OCI-LY1 (cell line): ENCODE measurements around the gene MIB2.

Experiments used
- H2AFZ ChIP-seq: fragments of 200-600 bp; sonication (generic), shearing (Covaris generic); 2 replicates; pipeline ENCODE4 v1.6.0; 2014; ENCODE audit warnings: antibody characterized with exemption, mild to moderate bottlenecking, low read length
- H3F3A ChIP-seq: fragments of 200-600 bp; sonication (generic), shearing (Covaris generic); 2 replicates; pipeline ENCODE4 v1.6.0; 2014; ENCODE audit warnings: mild to moderate bottlenecking, antibody characterized with exemption, low read length, moderate library complexity; ENCODE audit not compliant: insufficient read depth
- H3K27ac ChIP-seq: fragments of 200-600 bp; sonication (generic); 2 replicates; pipeline ENCODE4 v1.5.1; 2014; ENCODE audit warnings: low read length, mixed run types, mild to moderate bottlenecking, low read depth; ENCODE audit not compliant: poor library complexity, severe bottlenecking
- H3K27me3 ChIP-seq: fragments of 200-600 bp; sonication (generic); 2 replicates; pipeline ENCODE4 v1.6.0; 2014; ENCODE audit warnings: antibody characterized with exemption, mild to moderate bottlenecking, low read length, moderate library complexity; ENCODE audit not compliant: insufficient read depth
- H3K36me3 ChIP-seq: fragments of 200-600 bp; sonication (generic); 2 replicates; pipeline ENCODE4 v1.6.1; 2014; ENCODE audit warnings: mild to moderate bottlenecking, antibody characterized with exemption, low read length, moderate library complexity, mixed read lengths; ENCODE audit not compliant: insufficient read depth
- H3K4me1 ChIP-seq: fragments of 200-600 bp; sonication (generic); 2 replicates; pipeline ENCODE4 v1.5.1; 2014; ENCODE audit warnings: mild to moderate bottlenecking, low read length, moderate library complexity; ENCODE audit not compliant: insufficient read depth, severe bottlenecking
- H3K4me2 ChIP-seq: fragments of 200-600 bp; sonication (generic), shearing (Covaris generic); 2 replicates; pipeline ENCODE4 v1.6.1; 2014; ENCODE audit warnings: low read length
- H3K4me3 ChIP-seq: fragments of 200-600 bp; sonication (generic); 2 replicates; pipeline ENCODE4 v1.5.1; 2014; ENCODE audit warnings: low read length, low read depth, mild to moderate bottlenecking, mixed read lengths; ENCODE audit not compliant: poor library complexity, severe bottlenecking
- H3K79me2 ChIP-seq: fragments of 200-600 bp; shearing (Covaris generic); 2 replicates; pipeline ENCODE4 v1.6.1; 2016; ENCODE audit warnings: mixed run types, low read length, mixed read lengths; ENCODE audit not compliant: insufficient read depth
- H3K9ac ChIP-seq: fragments of 200-600 bp; sonication (generic), shearing (Covaris generic); 2 replicates; pipeline ENCODE4 v1.6.1; 2014; ENCODE audit warnings: mild to moderate bottlenecking, low read length, mixed read lengths
- H3K9me2 ChIP-seq: fragments of 200-600 bp; sonication (generic), shearing (Covaris generic); 2 replicates; pipeline ENCODE4 v1.6.1; 2014; ENCODE audit warnings: low read depth, mild to moderate bottlenecking, low read length, mixed read lengths
- H3K9me3 ChIP-seq: fragments of 200-600 bp; shearing (Covaris generic); 2 replicates; pipeline ENCODE4 v1.6.1; 2014; ENCODE audit warnings: low read length, mixed read lengths
- H4K20me1 ChIP-seq: fragments of 200-600 bp; sonication (generic), shearing (Covaris generic); 2 replicates; pipeline ENCODE4 v1.6.0; 2016; ENCODE audit warnings: mild to moderate bottlenecking, low read length; ENCODE audit not compliant: insufficient read depth
- EZH2 ChIP-seq: fragments of 200-600 bp; sonication (generic), shearing (Covaris generic); IDR thresholded peaks from 2 replicates; pipeline ENCODE4 v1.8.0; 2017; ENCODE audit warnings: borderline replicate concordance, mixed run types, mild to moderate bottlenecking, antibody characterized with exemption, low read length, moderate library complexity, mixed read lengths
- TF ChIP-seq, protein P1 (sequence below): fragments of 200-600 bp; sonication (generic), shearing (Covaris generic); IDR thresholded peaks from 2 replicates; pipeline ENCODE4 v1.5.1; 2017; ENCODE audit warnings: mild to moderate bottlenecking, antibody characterized with exemption, low read length, moderate library complexity, mixed read lengths

The MIB2 gene

GRCh38 chr1:1627261-1627828 is 12.0 kb downstream of the MIB2 start:
- Histone ChIP-seq H3F3A (no peaks in the 10 kb centered on the region), H3K9me3 (no peaks in the 10 kb centered on the region), H3K27ac (no peak overlapping the region), H3K9me2 (no peaks in the 10 kb centered on the region), H3K36me3 (no peaks in the 10 kb centered on the region), H3K9ac (no peak overlapping the region; the same call in 1 of the 2 replicates), H4K20me1 (no peaks in the 10 kb centered on the region), H3K27me3 (no peaks in the 10 kb centered on the region), H3K4me2 (peak overlapping the region; percentile 83; the same call in 1 of the 2 replicates), H3K4me3 (peak overlapping the region; percentile 64), H3K79me2 (no peaks in the 10 kb centered on the region), H2AFZ (no peak overlapping the region), H3K4me1 (peaks cover 29% of the 10 kb centered on the region)
- no peak for TF ChIP-seq EZH2
- TF ChIP-seq, protein P1, sequence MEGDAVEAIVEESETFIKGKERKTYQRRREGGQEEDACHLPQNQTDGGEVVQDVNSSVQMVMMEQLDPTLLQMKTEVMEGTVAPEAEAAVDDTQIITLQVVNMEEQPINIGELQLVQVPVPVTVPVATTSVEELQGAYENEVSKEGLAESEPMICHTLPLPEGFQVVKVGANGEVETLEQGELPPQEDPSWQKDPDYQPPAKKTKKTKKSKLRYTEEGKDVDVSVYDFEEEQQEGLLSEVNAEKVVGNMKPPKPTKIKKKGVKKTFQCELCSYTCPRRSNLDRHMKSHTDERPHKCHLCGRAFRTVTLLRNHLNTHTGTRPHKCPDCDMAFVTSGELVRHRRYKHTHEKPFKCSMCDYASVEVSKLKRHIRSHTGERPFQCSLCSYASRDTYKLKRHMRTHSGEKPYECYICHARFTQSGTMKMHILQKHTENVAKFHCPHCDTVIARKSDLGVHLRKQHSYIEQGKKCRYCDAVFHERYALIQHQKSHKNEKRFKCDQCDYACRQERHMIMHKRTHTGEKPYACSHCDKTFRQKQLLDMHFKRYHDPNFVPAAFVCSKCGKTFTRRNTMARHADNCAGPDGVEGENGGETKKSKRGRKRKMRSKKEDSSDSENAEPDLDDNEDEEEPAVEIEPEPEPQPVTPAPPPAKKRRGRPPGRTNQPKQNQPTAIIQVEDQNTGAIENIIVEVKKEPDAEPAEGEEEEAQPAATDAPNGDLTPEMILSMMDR = no peak

DNA sequence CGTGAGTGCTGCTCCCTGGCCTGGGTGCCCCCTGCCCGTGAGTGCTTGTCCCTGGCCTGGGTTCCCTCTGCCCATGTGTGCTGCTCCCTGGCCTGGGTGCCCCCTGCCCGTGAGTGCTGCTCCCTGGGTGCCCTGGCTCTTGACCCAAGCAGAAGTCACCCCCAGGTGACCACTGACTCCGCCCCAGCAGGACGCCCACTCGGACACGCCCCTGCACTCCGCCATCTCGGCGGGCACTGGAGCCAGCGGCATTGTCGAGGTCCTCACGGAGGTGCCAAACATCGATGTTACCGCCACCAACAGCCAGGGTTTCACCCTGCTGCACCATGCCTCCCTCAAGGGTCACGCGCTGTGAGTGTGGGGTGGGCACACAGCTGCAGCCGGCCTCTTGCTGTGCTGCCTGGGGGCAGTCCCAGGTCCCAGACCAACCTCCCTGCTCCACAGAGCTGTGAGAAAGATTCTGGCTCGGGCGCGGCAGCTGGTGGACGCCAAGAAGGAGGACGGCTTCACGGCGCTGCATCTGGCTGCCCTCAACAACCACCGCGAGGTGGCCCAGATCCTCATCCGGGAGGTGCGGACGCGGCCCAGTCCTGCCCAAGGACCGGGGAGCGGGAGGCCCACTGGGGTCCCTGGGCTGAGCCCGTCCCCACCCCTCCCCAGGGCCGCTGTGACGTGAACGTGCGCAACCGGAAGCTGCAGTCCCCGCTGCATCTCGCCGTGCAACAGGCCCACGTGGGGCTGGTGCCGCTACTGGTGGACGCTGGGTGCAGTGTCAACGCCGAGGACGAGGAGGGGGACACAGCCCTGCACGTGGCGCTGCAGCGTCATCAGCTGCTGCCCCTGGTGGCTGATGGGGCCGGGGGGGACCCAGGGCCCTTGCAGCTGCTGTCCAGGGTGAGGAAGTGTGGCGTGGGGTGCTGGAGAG is 12.8 kb downstream of the MIB2 start:
- TF ChIP-seq EZH2 = no peak
- TF ChIP-seq, protein P1 = no peak
- no peaks in the 10 kb centered on the region for H4K20me1 ChIP-seq
- H3K36me3 ChIP-seq = no peaks in the 10 kb centered on the region
- H3K4me2 ChIP-seq = peak overlapping the region; percentile 83
- H3K9me2 ChIP-seq = no peaks in the 10 kb centered on the region
- H3K79me2 ChIP-seq = no peaks in the 10 kb centered on the region
- no peak overlapping the region for H3K27ac ChIP-seq
- peak overlapping the region; percentile 45; the same call in 1 of the 2 replicates for H3K9ac ChIP-seq
- H3K4me1 ChIP-seq = peaks cover 29% of the 10 kb centered on the region
- no peak overlapping the region for H2AFZ ChIP-seq
- peak overlapping the region; percentile 64 for H3K4me3 ChIP-seq
- no peaks in the 10 kb centered on the region for H3K27me3 ChIP-seq
- H3F3A ChIP-seq = no peaks in the 10 kb centered on the region
- H3K9me3 ChIP-seq = no peaks in the 10 kb centered on the region

GRCh38 chr1:1628754-1629429 is 13.6 kb downstream of the MIB2 start:
- H3K4me3 ChIP-seq = peak overlapping the region; percentile 64
- peaks cover 29% of the 10 kb centered on the region for H3K4me1 ChIP-seq
- no peaks in the 10 kb centered on the region for H3K79me2 ChIP-seq
- no peaks in the 10 kb centered on the region for H4K20me1 ChIP-seq
- H3K9me3 ChIP-seq = no peaks in the 10 kb centered on the region
- peak overlapping the region; percentile 83 for H3K4me2 ChIP-seq
- H2AFZ ChIP-seq = no peak overlapping the region
- H3K36me3 ChIP-seq = no peaks in the 10 kb centered on the region
- H3K27me3 ChIP-seq = no peaks in the 10 kb centered on the region
- peak overlapping the region; percentile 45 for H3K9ac ChIP-seq
- TF ChIP-seq, protein P1 = no peak
- no peak for TF ChIP-seq EZH2
- H3F3A ChIP-seq = no peaks in the 10 kb centered on the region
- H3K9me2 ChIP-seq = no peaks in the 10 kb centered on the region
- no peak overlapping the region for H3K27ac ChIP-seq
